HCT116 (cell line): ENCODE measurements around the gene MIB2. TPM values are rescaled to one million over a fixed set of nuclear protein-coding genes. Genes with fewer than 3 reads are reported as not detected.
A peak's percentile ranks its signal among the peaks of the same experiment; 100 is the strongest.

Experiments used
- ATAC-seq: fragments of 200-7000 bp; cut with Tn5 transposase; 2 replicates; pipeline ENCODE4 v1.9.1; 2020; ENCODE audit warnings: mild to moderate bottlenecking, moderate library complexity
- BruUV-seq: library from RNA; stranded (reverse); fragments of 400-500 nt; replicated peaks from 2 replicates; lab custom pipeline; 2021; lab: Mats Ljungman, UMichigan
- CTCF ChIA-PET: fragments of 300-600 bp; sonication (Branson Sonifier 250); formaldehyde crosslinking; loops from one replicate; lab custom pipeline; 2021; ENCODE audit warnings: antibody characterized with exemption; lab: Charles Lee
- POLR2A ChIA-PET: fragments of 300-600, 350-600 bp; sonication (Branson Sonifier 250); formaldehyde crosslinking; loops from one replicate; lab custom pipeline; 2021; ENCODE audit warnings: antibody characterized with exemption; lab: Charles Lee
- RAD21 ChIA-PET, 2 experiments: fragments of 300-600 bp; sonication (Branson Sonifier 250); formaldehyde crosslinking; loops; one replicate each; lab custom pipeline; 2023; ENCODE audit warnings: low total read pairs in 2 of 2; ENCODE audit not compliant: uncharacterized antibody in 2 of 2, unreplicated experiment in 2 of 2, low non-redundant PET in 1 of 2; lab: Charles Lee
- DNase-seq: peaks from one replicate; pipeline ENCODE4 v3.0.0-alpha.2; 2010; ENCODE audit warnings: low read depth, low spot score
- H2AFZ ChIP-seq: fragments of 200-600 bp; shearing (Covaris generic), sonication (generic); 2 replicates; pipeline ENCODE4 v1.6.1; 2017; ENCODE audit warnings: low read depth, mixed run types, mixed read lengths, antibody characterized with exemption, low read length; ENCODE audit not compliant: poor library complexity, severe bottlenecking
- H3K27ac ChIP-seq: 2 replicates; pipeline ENCODE4 v1.5.1; 2012; ENCODE audit warnings: low read depth, low read length
- H3K27me3 ChIP-seq: fragments of 200-600 bp; sonication (generic); 2 replicates; pipeline ENCODE4 v1.6.1; 2016; ENCODE audit warnings: mixed run types, low read length, mixed read lengths; ENCODE audit not compliant: insufficient read depth
- H3K36me3 ChIP-seq, 2 experiments: fragments of 200-500 bp in 1 of 2; fragments of 200-600 bp in 1 of 2; sonication (Bioruptor generic) in 1 of 2; sonication (generic) in 1 of 2; 2 replicates each; pipeline versions ENCODE4 v1.5.1 to v1.6.1; 2014 to 2016; ENCODE audit warnings: low read length in 2 of 2, inconsistent platforms in 1 of 2, mixed read lengths in 1 of 2, mixed run types in 1 of 2; ENCODE audit not compliant: insufficient read depth in 2 of 2, control insufficient read depth in 1 of 2
- H3K4me1 ChIP-seq, 2 experiments: fragments of 200-600 bp in 1 of 2; sonication (generic) in 1 of 2; 2 replicates each; pipeline versions ENCODE4 v1.5.1 to v1.6.1; 2012 to 2017; ENCODE audit warnings: low read length in 2 of 2, inconsistent platforms in 1 of 2, mild to moderate bottlenecking in 1 of 2, mixed read lengths in 1 of 2, mixed run types in 1 of 2, moderate library complexity in 1 of 2; ENCODE audit not compliant: insufficient read depth in 2 of 2, control insufficient read depth in 1 of 2
- H3K4me2 ChIP-seq: fragments of 200-600 bp; sonication (generic); 2 replicates; pipeline ENCODE4 v1.6.1; 2017; ENCODE audit warnings: mixed run types, low read length, mixed read lengths
- H3K4me3 ChIP-seq, 2 experiments: fragments of 200-600 bp in 1 of 2; sonication (generic) in 1 of 2; replicated peaks in 1 of 2; 2 replicates each; pipeline ENCODE4 v1.5.1; 2011 to 2016; ENCODE audit warnings: low read length in 2 of 2, control low read depth in 1 of 2, low read depth in 1 of 2, mild to moderate bottlenecking in 1 of 2, mixed read lengths in 1 of 2, mixed run types in 1 of 2
- H3K79me2 ChIP-seq: fragments of 200-600 bp; sonication (generic); 2 replicates; pipeline ENCODE4 v1.6.1; 2017; ENCODE audit warnings: mild to moderate bottlenecking, mixed run types, low read length, moderate library complexity, mixed read lengths; ENCODE audit not compliant: insufficient read depth
- H3K9ac ChIP-seq: fragments of 200-600 bp; sonication (generic); 2 replicates; pipeline ENCODE4 v1.6.1; 2016; ENCODE audit warnings: low read length, mixed read lengths
- H3K9me2 ChIP-seq: fragments of 200-600 bp; sonication (generic), shearing (Covaris generic); 2 replicates; pipeline ENCODE4 v1.6.1; 2017; ENCODE audit warnings: mixed run types, mild to moderate bottlenecking, moderate library complexity; ENCODE audit not compliant: insufficient read depth
- H3K9me3 ChIP-seq, 2 experiments: fragments of 200-500 bp in 1 of 2; fragments of 200-600 bp in 1 of 2; sonication (Bioruptor generic) in 1 of 2; sonication (generic) in 1 of 2; 2 replicates each; pipeline ENCODE4 v1.6.1; 2014 to 2017; ENCODE audit warnings: low read length in 2 of 2, mixed read lengths in 2 of 2, inconsistent platforms in 1 of 2, low read depth in 1 of 2, mild to moderate bottlenecking in 1 of 2, mixed run types in 1 of 2, moderate library complexity in 1 of 2; ENCODE audit not compliant: control insufficient read depth in 1 of 2, insufficient read depth in 1 of 2
- H4K20me1 ChIP-seq: fragments of 200-600 bp; sonication (generic), shearing (Covaris generic); 2 replicates; pipeline ENCODE4 v1.6.1; 2017; ENCODE audit warnings: mixed run types, mild to moderate bottlenecking, moderate library complexity; ENCODE audit not compliant: insufficient read depth
- CBX3 ChIP-seq: IDR thresholded peaks from 2 replicates; pipeline ENCODE4 v1.6.1; 2012; ENCODE audit warnings: low read depth
- CEBPB ChIP-seq: IDR thresholded peaks from 2 replicates; pipeline ENCODE4 v1.6.1; 2012; ENCODE audit warnings: low read depth
- POLR2A ChIP-seq: IDR thresholded peaks from 2 replicates; pipeline ENCODE4 v1.7.0; 2011; ENCODE audit warnings: borderline replicate concordance; ENCODE audit not compliant: insufficient read depth, insufficient read length; ENCODE audit errors: extremely low read depth
- POLR2AphosphoS5 ChIP-seq: IDR thresholded peaks from 2 replicates; pipeline ENCODE4 v1.6.1; 2011; ENCODE audit warnings: mild to moderate bottlenecking, low read depth, low read length, moderate library complexity
- RAD21 ChIP-seq: IDR thresholded peaks from 2 replicates; pipeline ENCODE4 v1.6.1; 2012; ENCODE audit warnings: low read depth, mild to moderate bottlenecking
- SIN3A ChIP-seq: IDR thresholded peaks from 2 replicates; pipeline ENCODE4 v1.6.1; 2012; ENCODE audit warnings: low read depth
- SP1 ChIP-seq: IDR thresholded peaks from 2 replicates; pipeline ENCODE4 v1.6.1; 2012; ENCODE audit warnings: low read depth
- SRF ChIP-seq: IDR thresholded peaks from 2 replicates; pipeline ENCODE4 v1.6.1; 2012; ENCODE audit warnings: low read depth
- ZFX ChIP-seq: fragments of 450-650 bp; IDR thresholded peaks from 2 replicates; pipeline ENCODE4 v1.6.1; 2017
- intact Hi-C: fragments of 100-400 bp; cut with micrococcal nuclease; formaldehyde crosslinking; loops from 2 replicates; pipeline ENCODE4 v1.10.0; 2022
- total RNA-seq: library from RNA; stranded (reverse); gene quantifications from one replicate; pipeline ENCODE4 v1.2.1, GENCODE V29; 2021; ENCODE audit not compliant: unreplicated experiment
- TF ChIP-seq, protein P1 (sequence below): IDR thresholded peaks from 2 replicates; pipeline ENCODE4 v1.6.1; 2012; ENCODE audit warnings: low read depth
- TF ChIP-seq, protein P2 (sequence below): IDR thresholded peaks from 2 replicates; pipeline ENCODE4 v1.6.1; 2012

Gene MIB2
- total RNA-seq, 1 experiment from 2014 or later = 194 TPM

DNA sequence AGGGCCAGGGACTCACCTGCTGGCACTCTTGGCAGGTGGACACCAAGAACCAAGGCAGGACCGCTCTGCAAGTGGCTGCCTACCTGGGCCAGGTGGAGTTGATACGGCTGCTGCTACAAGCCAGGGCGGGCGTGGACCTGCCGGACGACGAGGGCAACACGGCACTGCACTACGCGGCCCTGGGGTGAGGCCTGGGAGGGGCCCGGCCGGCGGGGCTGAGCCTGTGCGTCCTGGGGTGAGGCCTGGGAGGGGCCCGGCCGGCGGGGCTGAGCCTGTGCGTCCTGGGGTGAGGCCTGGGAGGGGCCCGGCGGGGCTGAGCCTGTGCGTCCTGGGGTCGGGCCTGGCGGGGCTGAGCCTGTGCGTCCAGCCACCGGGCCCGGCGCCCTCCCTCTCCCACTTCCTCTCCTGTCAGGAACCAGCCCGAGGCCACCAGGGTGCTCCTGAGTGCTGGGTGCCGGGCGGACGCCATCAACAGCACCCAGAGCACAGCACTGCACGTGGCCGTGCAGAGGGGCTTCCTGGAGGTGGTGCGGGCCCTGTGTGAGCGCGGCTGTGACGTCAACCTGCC lies 12.0 kb downstream of the MIB2 start:
- peak; percentile 43 for DNase-seq
- Histone ChIP-seq H3K9ac (peak overlapping the region; percentile 86), H3K9me2 (no peaks in the 10 kb centered on the region), H3K27ac (peak overlapping the region; percentile 99), H4K20me1 (no peaks in the 10 kb centered on the region), H3K9me3 (no peaks in the 10 kb centered on the region), H3K4me1 (peaks cover 4 to 38% of the 10 kb centered on the region in 2 experiments), H3K27me3 (no peaks in the 10 kb centered on the region), H2AFZ (no peak overlapping the region), H3K4me2 (peak overlapping the region; percentile 84), H3K79me2 (peaks cover 13% of the 10 kb centered on the region; the same call in 1 of the 2 replicates), H3K36me3 (no peaks in the 10 kb centered on the region), H3K4me3 (peak overlapping the region; percentile 69 to 88)
- ChIA-PET CTCF (interaction anchor here (1.2 kb wide), 1 partner anchor 281 kb away, joined by 6 read pairs; no protein-coding TSS in a partner anchor), POLR2A (interaction anchor here (1.4 to 2.4 kb wide), 2 partner anchors 12 kb away, joined by 3 to 15 read pairs; partner anchors contain the start of gene MIB2), RAD21 (no interaction called here)
- BruUV-seq = no TSS peak
- ATAC-seq = peak; percentile 73
- TF ChIP-seq POLR2AphosphoS5 (peak; percentile 55; the same call in 1 of the 2 replicates), POLR2A (peak; percentile 14), SIN3A (no peak), SRF (no peak), CEBPB (no peak), CBX3 (no peak), RAD21 (no peak), ZFX (peak; percentile 64; the same call in 1 of the 2 replicates), SP1 (no peak)
- TF ChIP-seq, protein P1, sequence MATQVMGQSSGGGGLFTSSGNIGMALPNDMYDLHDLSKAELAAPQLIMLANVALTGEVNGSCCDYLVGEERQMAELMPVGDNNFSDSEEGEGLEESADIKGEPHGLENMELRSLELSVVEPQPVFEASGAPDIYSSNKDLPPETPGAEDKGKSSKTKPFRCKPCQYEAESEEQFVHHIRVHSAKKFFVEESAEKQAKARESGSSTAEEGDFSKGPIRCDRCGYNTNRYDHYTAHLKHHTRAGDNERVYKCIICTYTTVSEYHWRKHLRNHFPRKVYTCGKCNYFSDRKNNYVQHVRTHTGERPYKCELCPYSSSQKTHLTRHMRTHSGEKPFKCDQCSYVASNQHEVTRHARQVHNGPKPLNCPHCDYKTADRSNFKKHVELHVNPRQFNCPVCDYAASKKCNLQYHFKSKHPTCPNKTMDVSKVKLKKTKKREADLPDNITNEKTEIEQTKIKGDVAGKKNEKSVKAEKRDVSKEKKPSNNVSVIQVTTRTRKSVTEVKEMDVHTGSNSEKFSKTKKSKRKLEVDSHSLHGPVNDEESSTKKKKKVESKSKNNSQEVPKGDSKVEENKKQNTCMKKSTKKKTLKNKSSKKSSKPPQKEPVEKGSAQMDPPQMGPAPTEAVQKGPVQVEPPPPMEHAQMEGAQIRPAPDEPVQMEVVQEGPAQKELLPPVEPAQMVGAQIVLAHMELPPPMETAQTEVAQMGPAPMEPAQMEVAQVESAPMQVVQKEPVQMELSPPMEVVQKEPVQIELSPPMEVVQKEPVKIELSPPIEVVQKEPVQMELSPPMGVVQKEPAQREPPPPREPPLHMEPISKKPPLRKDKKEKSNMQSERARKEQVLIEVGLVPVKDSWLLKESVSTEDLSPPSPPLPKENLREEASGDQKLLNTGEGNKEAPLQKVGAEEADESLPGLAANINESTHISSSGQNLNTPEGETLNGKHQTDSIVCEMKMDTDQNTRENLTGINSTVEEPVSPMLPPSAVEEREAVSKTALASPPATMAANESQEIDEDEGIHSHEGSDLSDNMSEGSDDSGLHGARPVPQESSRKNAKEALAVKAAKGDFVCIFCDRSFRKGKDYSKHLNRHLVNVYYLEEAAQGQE = no peak
- TF ChIP-seq, protein P2, sequence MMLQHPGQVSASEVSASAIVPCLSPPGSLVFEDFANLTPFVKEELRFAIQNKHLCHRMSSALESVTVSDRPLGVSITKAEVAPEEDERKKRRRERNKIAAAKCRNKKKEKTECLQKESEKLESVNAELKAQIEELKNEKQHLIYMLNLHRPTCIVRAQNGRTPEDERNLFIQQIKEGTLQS = no peak
- intact Hi-C loops = no loop called here
